B cell (primary cell): ENCODE data around the gene LAMA3. TPM values are rescaled to one million over a fixed set of nuclear protein-coding genes. Genes with fewer than 3 reads are reported as not detected.

Experiments
- ATAC-seq: fragments of 200-7000 bp; cut with Tn5 transposase; one replicate; pipeline ENCODE4 v1.10.0; 2021; ENCODE audit warnings: low read depth, mild to moderate bottlenecking, moderate number of reproducible peaks, moderate library complexity
- CTCF ChIA-PET: fragments of 350-600 bp; sonication (Branson Sonifier 250); formaldehyde crosslinking; loops from one replicate; lab custom pipeline; 2021; ENCODE audit warnings: antibody characterized with exemption, inconsistent platforms; lab: Charles Lee
- POLR2A ChIA-PET: fragments of 350-600 bp; sonication (Branson Sonifier 250); formaldehyde crosslinking; loops from one replicate; lab custom pipeline; 2021; ENCODE audit warnings: antibody characterized with exemption; lab: Charles Lee
- DNase-seq: peaks from one replicate; pipeline ENCODE4 v3.0.0; 2013
- H2AFZ ChIP-seq: 2 replicates; pipeline ENCODE4 v1.6.1; 2012; ENCODE audit warnings: mild to moderate bottlenecking, low read depth, low read length; ENCODE audit not compliant: insufficient read depth, poor library complexity, severe bottlenecking
- H3K27ac ChIP-seq, 2 donors: 1 replicate in 1 of 2; 2 replicates in 1 of 2; pipeline ENCODE4 v1.5.1; 2012 to 2013; ENCODE audit warnings: low read length in 2 of 2, mild to moderate bottlenecking in 2 of 2, moderate library complexity in 1 of 2
- H3K27me3 ChIP-seq, 4 experiments: fragments of 200-600 bp in 1 of 4; sonication (generic) in 1 of 4; replicated peaks in 1 of 4; 1 replicate in 2 of 4; 2 replicates in 2 of 4; pipeline versions ENCODE4 v1.6.1 to v1.7.0; 2013 to 2016; ENCODE audit warnings: low read length in 3 of 4, mild to moderate bottlenecking in 2 of 4, mixed read lengths in 1 of 4, moderate library complexity in 1 of 4; ENCODE audit not compliant: insufficient read depth in 4 of 4, control insufficient read depth in 3 of 4; ENCODE audit errors: control extremely low read depth in 1 of 4
- H3K36me3 ChIP-seq, 2 experiments: replicated peaks in 1 of 2; 1 replicate in 1 of 2; 2 replicates in 1 of 2; pipeline versions ENCODE4 v1.6.1 to v1.7.1; 2013; ENCODE audit warnings: low read length in 1 of 2; ENCODE audit not compliant: insufficient read depth in 2 of 2, control insufficient read depth in 1 of 2; ENCODE audit errors: control extremely low read depth in 1 of 2, extremely low read depth in 1 of 2
- H3K4me1 ChIP-seq, 2 donors: fragments of 200-600 bp in 1 of 2; sonication (generic) in 1 of 2; 1 replicate in 1 of 2; 2 replicates in 1 of 2; pipeline versions ENCODE4 v1.5.1 to v1.6.1; 2013 to 2017; ENCODE audit warnings: low read length in 2 of 2; ENCODE audit not compliant: control insufficient read depth in 2 of 2, insufficient read depth in 2 of 2
- H3K4me2 ChIP-seq: replicated peaks from 2 replicates; pipeline ENCODE3; 2012; ENCODE audit warnings: mild to moderate bottlenecking, low read depth, low read length; ENCODE audit not compliant: poor library complexity, severe bottlenecking
- H3K4me3 ChIP-seq, 5 experiments: fragments of 200-600 bp in 1 of 5; sonication (generic) in 1 of 5; 1 replicate in 3 of 5; 2 replicates in 2 of 5; pipeline versions ENCODE4 v1.5.1 to v1.7.0; 2011 to 2016; ENCODE audit warnings: low read length in 4 of 5, mild to moderate bottlenecking in 4 of 5, low read depth in 2 of 5, control low read depth in 1 of 5, moderate library complexity in 1 of 5; ENCODE audit not compliant: insufficient read depth in 1 of 5; ENCODE audit errors: control extremely low read depth in 1 of 5, extremely low read depth in 1 of 5
- H3K79me2 ChIP-seq: fragments of 200-600 bp; sonication (generic); one replicate; pipeline ENCODE4 v1.6.0; 2016; ENCODE audit warnings: low read length; ENCODE audit not compliant: control insufficient read depth, insufficient read depth
- H3K9ac ChIP-seq: fragments of 200-600 bp; sonication (generic); 2 replicates; pipeline ENCODE4 v1.6.1; 2017; ENCODE audit warnings: mild to moderate bottlenecking, low read length, moderate library complexity
- H3K9me3 ChIP-seq, 3 donors: one replicate each; pipeline versions ENCODE4 v1.6.1 to v1.7.1; 2013; ENCODE audit warnings: low read length in 2 of 3; ENCODE audit not compliant: control insufficient read depth in 2 of 3, insufficient read depth in 1 of 3; ENCODE audit errors: control extremely low read depth in 1 of 3
- H4K20me1 ChIP-seq: 2 replicates; pipeline ENCODE4 v1.6.0; 2012; ENCODE audit warnings: mild to moderate bottlenecking, low read length; ENCODE audit not compliant: insufficient read depth, control insufficient read depth, poor library complexity, severe bottlenecking
- H3K27ac Mint-ChIP-seq: one replicate; pipeline ENCODE4 v1.8.0; 2021; ENCODE audit warnings: mixed read lengths
- H3K27me3 Mint-ChIP-seq: one replicate; pipeline ENCODE4 v1.8.0; 2021; ENCODE audit warnings: mixed read lengths
- H3K4me1 Mint-ChIP-seq: one replicate; pipeline ENCODE4 v1.8.0; 2021; ENCODE audit warnings: mixed read lengths
- H3K4me3 Mint-ChIP-seq: one replicate; pipeline ENCODE4 v1.8.0; 2021; ENCODE audit warnings: mixed read lengths
- H3K9me3 Mint-ChIP-seq: one replicate; pipeline ENCODE4 v1.8.0; 2022; ENCODE audit warnings: mixed read lengths; ENCODE audit not compliant: insufficient read depth
- CTCF ChIP-seq: fragments of 200-600 bp; IDR thresholded peaks from one replicate; pipeline ENCODE4 v1.8.0; 2022; ENCODE audit warnings: antibody characterized with exemption, mild to moderate bottlenecking
- EZH2 ChIP-seq: IDR thresholded peaks from 2 replicates; pipeline ENCODE4 v1.6.1; 2012; ENCODE audit warnings: borderline replicate concordance, low read depth, mild to moderate bottlenecking, moderate library complexity, low read length; ENCODE audit not compliant: insufficient read depth, poor library complexity, severe bottlenecking
- WGBS: methylation state at CpG from one replicate; pipeline ENCODE4 v1.1.5; 2013; ENCODE audit warnings: missing lambda C conversion rate; ENCODE audit not compliant: insufficient coverage; 5-methylcytosine and 5-hydroxymethylcytosine counted together
- intact Hi-C: fragments of 100-400 bp; cut with micrococcal nuclease; formaldehyde crosslinking; loops from one replicate; pipeline ENCODE4 v1.10.0; 2022
- polyA plus RNA-seq: library from polyadenylated mRNA; depleted of rRNA; stranded (reverse); fragments of >200 nt; gene quantifications from 2 replicates; pipeline ENCODE4 v1.2.3, GENCODE V29; 2012
- total RNA-seq, 2 donors: library from RNA; stranded (reverse); fragments of 120-200 nt in 1 of 2; gene quantifications; 1 replicate in 1 of 2; 2 replicates in 1 of 2; pipeline versions ENCODE4 v1.2.3 to v1.2.4, GENCODE V29; 2013 to 2022

LAMA3 gene
- total and polyA plus RNA-seq, 2 donors (not counting 1 experiment from before 2014, with no cell fraction given) = 0.03 to 0.32 TPM

GRCh38 chr18:23710068-23710527 lies 20.8 kb downstream of the LAMA3 start:
- Mint-ChIP-seq H3K9me3 (no peaks in the 10 kb centered on the region), H3K4me3 (no peak overlapping the region), H3K4me1 (no peaks in the 10 kb centered on the region), H3K27ac (no peak overlapping the region), H3K27me3 (peaks cover 30% of the 10 kb centered on the region)
- H4K20me1 ChIP-seq = no peaks in the 10 kb centered on the region
- ATAC-seq (no peak), DNase-seq (no peak)
- H3K36me3 ChIP-seq = no peaks in the 10 kb centered on the region
- 94% methylated on average over 12 of the region's 17 CpGs for WGBS
- no peak overlapping the region for H3K4me2 ChIP-seq
- no peak overlapping the region for H3K9ac ChIP-seq
- TF ChIP-seq CTCF = no peak
- no peak for TF ChIP-seq EZH2
- H3K27ac ChIP-seq = no peak overlapping the region
- H3K9me3 ChIP-seq = peaks cover 0 to 5% (median 0%) of the 10 kb centered on the region in 3 donors
- H2AFZ ChIP-seq = no peak overlapping the region
- no peaks in the 10 kb centered on the region for H3K4me1 ChIP-seq
- CTCF ChIA-PET = no interaction called here
- POLR2A ChIA-PET = no interaction called here
- H3K27me3 ChIP-seq = peaks cover 0 to 6% (median 3%) of the 10 kb centered on the region in 4 experiments
- H3K4me3 ChIP-seq = no peak overlapping the region
- H3K79me2 ChIP-seq = no peaks in the 10 kb centered on the region
- intact Hi-C loops = no loop called here

- no peak overlapping the region for H2AFZ ChIP-seq
- peaks cover 0 to 6% (median 3%) of the 10 kb centered on the region in 4 experiments for H3K27me3 ChIP-seq
- H3K9me3 ChIP-seq = peaks cover 0 to 5% (median 0%) of the 10 kb centered on the region in 3 donors
- no peaks in the 10 kb centered on the region for H4K20me1 ChIP-seq
- WGBS = no CpG with 5 or more reads among the region's 1 CpG
- Mint-ChIP-seq H3K27ac (no peak overlapping the region), H3K4me1 (peaks cover 2% of the 10 kb centered on the region), H3K27me3 (peaks cover 30% of the 10 kb centered on the region), H3K9me3 (no peaks in the 10 kb centered on the region), H3K4me3 (no peak overlapping the region)
- no peak for DNase-seq
- no peaks in the 10 kb centered on the region for H3K79me2 ChIP-seq
- no peaks in the 10 kb centered on the region for H3K4me1 ChIP-seq
- ATAC-seq = no peak
- no peaks in the 10 kb centered on the region for H3K36me3 ChIP-seq
- H3K27ac ChIP-seq = no peak overlapping the region
- ChIA-PET CTCF (no interaction called here), POLR2A (no interaction called here)
- TF ChIP-seq EZH2 = no peak
- TF ChIP-seq CTCF = no peak
- intact Hi-C loops = no loop called here
- H3K4me3 ChIP-seq = no peak overlapping the region
- no peak overlapping the region for H3K4me2 ChIP-seq
- H3K9ac ChIP-seq = no peak overlapping the region
These were observed 21.7 kb downstream of the LAMA3 start for GRCh38 chr18:23710946-23711345.
